Heart right ventricle (tissue), 16 donors: ENCODE data around the gene CTNND2. TPM values are rescaled to one million over a fixed set of nuclear protein-coding genes. Genes with fewer than 3 reads are reported as not detected.

Source experiments
- ATAC-seq, 8 donors: fragments of 200-7000 bp; cut with Tn5 transposase; one replicate each; pipeline ENCODE4 v1.9.1; 2020; ENCODE audit warnings: mild to moderate bottlenecking in 8 of 8, moderate library complexity in 8 of 8, moderate number of reproducible peaks in 1 of 8
- DNase-seq, 2 donors: peaks; one replicate each; pipeline ENCODE4 v3.0.0-alpha.2; 2020
- H3K27ac ChIP-seq, 10 donors: fragments of 200-600 bp; sonication (generic) in 2 of 10; one replicate each; pipeline versions ENCODE4 v1.5.0 to v1.8.0; 2020 to 2022; ENCODE audit warnings: mild to moderate bottlenecking in 3 of 10
- H3K27me3 ChIP-seq, 7 donors: fragments of 200-600 bp; one replicate each; pipeline ENCODE4 v1.8.0; 2021 to 2022; ENCODE audit warnings: mild to moderate bottlenecking in 2 of 7
- H3K36me3 ChIP-seq, 9 donors: fragments of 200-600 bp; sonication (generic) in 1 of 9; one replicate each; pipeline versions ENCODE4 v1.5.0 to v1.8.0; 2020 to 2022; ENCODE audit warnings: mild to moderate bottlenecking in 2 of 9
- H3K4me1 ChIP-seq, 9 donors: fragments of 200-600 bp; sonication (generic) in 1 of 9; one replicate each; pipeline versions ENCODE4 v1.5.0 to v1.8.0; 2020 to 2022; ENCODE audit warnings: mild to moderate bottlenecking in 4 of 9
- H3K4me3 ChIP-seq, 10 donors: fragments of 200-600 bp; sonication (generic) in 2 of 10; one replicate each; pipeline versions ENCODE4 v1.5.0 to v1.8.0; 2020 to 2022; ENCODE audit warnings: mild to moderate bottlenecking in 7 of 10, moderate library complexity in 2 of 10
- H3K9me3 ChIP-seq, 11 donors: fragments of 200-600 bp in 10 of 11; sonication (generic) in 2 of 11; one replicate each; pipeline versions ENCODE4 v1.5.0 to v1.8.0; 2013 to 2022; ENCODE audit warnings: mild to moderate bottlenecking in 2 of 11, control low read depth in 1 of 11, moderate library complexity in 1 of 11
- WGBS, 2 donors: extraction: QIAGEN DNeasy Blood & Tissue Kit; methylation state at CpG; one replicate each; pipeline ENCODE4 v1.1.7; 2013; ENCODE audit warnings: inconsistent platforms in 1 of 2; 5-methylcytosine and 5-hydroxymethylcytosine counted together
- intact Hi-C, 10 donors: fragments of 100-400 bp; cut with DNase I; formaldehyde crosslinking; loops; one replicate each; pipeline versions ENCODE4 v1.11.1 to v1.14.2; 2022
- polyA plus RNA-seq, 2 donors: library from polyadenylated mRNA; stranded (reverse); fragments of 200-250 nt; gene quantifications; one replicate each; pipeline ENCODE4 v1.2.3, GENCODE V29; 2013
- total RNA-seq, 10 donors: library from RNA; stranded (reverse); fragmentation: NEBNext Ultra II Directional in 3 of 10; extraction: Animal tissue kit (Norgen Biotek cat#: 25700) in 3 of 10; gene quantifications; one replicate each; pipeline versions ENCODE4 v1.2.1 to v1.2.4, GENCODE V29; 2021 to 2023
- TF ChIP-seq, protein P1 (sequence below), 9 donors: fragments of 200-600 bp; sonication (generic) in 2 of 9; IDR thresholded peaks; one replicate each; pipeline versions ENCODE4 v1.5.0 to v1.8.0; 2021 to 2022; ENCODE audit warnings: antibody characterized with exemption in 9 of 9, mild to moderate bottlenecking in 5 of 9, moderate library complexity in 1 of 9
- donor health status: Arrhythmogenic right ventricular cardiomyopathy.
- donor health status: ischemic (EF 13 %, LVEDD 7.1; RV severe dilation, severe dysfunction).
- donor health status: healthy with polysubstance abuse.
- donor health status: DM: no; HTN: yes; CAD: no.
- donor health status: DM: no; HTN: no; CAD: no.
- donor health status: ischemic (EF 25% LVEDD 6.9; RV normal size, moderate dysfunction).
- donor health status: ischemic (EF 25% LVEDD 5.7; RV mildly dilated, moderate dysfunction).
- donor health status: healthy.
- donor health status: DM: yes; HTN: yes; CAD: no.
- donor health status: Ischemic cardiomyopathy.
- donor health status: ischemic (EF 35%, LVEDD 5.7; RV mildly dilated, moderate dysfunction).
- donor health status: nonischemic (EF 11% LVEDD 7.7; RV severe dilation, severe dysfunction).
- donor health status: DM: yes; HTN: yes; CAD: no.
- donor health status: PGD.
- donor health status: ischemic (EF 29% LVEDD 5.4; RV normal size, mild dysfunction).
- donor health status: nonischemic (EF 23%, LVEDD 6.1; RV moderate dilation, normal function).

The CTNND2 gene
- total and polyA plus RNA-seq, 12 donors, result 1.1 to 29.6 (median 9.9) TPM

DNA sequence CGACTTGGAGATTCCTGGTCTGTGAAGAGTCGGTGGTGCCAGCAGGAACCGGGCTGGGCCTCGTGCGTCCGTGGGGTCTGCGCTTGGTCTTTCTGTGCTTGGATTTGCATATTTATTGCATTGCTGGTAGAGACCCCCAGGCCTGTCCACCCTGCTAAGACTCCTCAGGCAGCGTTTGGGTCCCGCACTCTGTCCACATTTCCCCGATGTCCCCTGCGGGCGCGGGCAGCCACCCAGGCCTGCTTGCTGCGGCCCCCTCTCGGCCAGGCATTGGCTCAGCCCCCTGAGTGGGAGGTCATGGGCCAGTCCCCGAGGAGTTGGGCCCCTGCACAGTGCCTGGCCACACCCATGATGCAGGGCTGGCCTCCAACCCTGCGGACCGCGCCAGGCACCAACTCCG is 27.4 kb upstream of the CTNND2 start:
- ATAC-seq (no peak), DNase-seq (no peak)
- no peaks in the 10 kb centered on the region for H3K36me3 ChIP-seq
- peaks cover 0 to 14% (median 0%) of the 10 kb centered on the region in 11 donors for H3K9me3 ChIP-seq
- TF ChIP-seq, protein P1, sequence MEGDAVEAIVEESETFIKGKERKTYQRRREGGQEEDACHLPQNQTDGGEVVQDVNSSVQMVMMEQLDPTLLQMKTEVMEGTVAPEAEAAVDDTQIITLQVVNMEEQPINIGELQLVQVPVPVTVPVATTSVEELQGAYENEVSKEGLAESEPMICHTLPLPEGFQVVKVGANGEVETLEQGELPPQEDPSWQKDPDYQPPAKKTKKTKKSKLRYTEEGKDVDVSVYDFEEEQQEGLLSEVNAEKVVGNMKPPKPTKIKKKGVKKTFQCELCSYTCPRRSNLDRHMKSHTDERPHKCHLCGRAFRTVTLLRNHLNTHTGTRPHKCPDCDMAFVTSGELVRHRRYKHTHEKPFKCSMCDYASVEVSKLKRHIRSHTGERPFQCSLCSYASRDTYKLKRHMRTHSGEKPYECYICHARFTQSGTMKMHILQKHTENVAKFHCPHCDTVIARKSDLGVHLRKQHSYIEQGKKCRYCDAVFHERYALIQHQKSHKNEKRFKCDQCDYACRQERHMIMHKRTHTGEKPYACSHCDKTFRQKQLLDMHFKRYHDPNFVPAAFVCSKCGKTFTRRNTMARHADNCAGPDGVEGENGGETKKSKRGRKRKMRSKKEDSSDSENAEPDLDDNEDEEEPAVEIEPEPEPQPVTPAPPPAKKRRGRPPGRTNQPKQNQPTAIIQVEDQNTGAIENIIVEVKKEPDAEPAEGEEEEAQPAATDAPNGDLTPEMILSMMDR (IDR thresholded peaks at IDR 0.05), result no peak
- WGBS, 2 donors, result 88 to 92% methylated on average over 20 of the region's 20 CpGs
- peaks cover 0 to 3% (median 0%) of the 10 kb centered on the region in 7 donors for H3K27me3 ChIP-seq
- no peak overlapping the region for H3K27ac ChIP-seq
- H3K4me1 ChIP-seq, result no peaks in the 10 kb centered on the region
- H3K4me3 ChIP-seq, result no peak overlapping the region
- intact Hi-C loops, result no loop called here

DNA sequence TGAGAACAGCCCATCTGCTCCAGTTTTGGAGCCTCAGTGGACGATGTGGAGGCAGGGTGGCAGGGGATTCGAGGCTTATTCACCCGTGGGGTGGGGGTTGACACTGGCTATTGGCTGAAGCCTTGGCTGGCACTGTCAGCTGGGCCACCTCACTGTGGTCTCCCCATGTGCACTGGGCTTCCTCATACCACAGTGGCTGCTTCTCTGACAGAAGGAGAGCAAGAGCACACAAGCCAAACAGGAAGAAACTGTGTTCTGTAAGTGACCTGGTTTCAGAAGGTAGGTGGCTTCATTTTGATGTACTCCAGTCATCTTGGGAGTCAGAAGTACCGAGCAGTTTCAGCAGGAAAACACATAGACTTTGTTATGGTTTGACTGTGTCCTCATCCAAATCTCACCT is 24.7 kb upstream of the CTNND2 start:
- intact Hi-C loops, result no loop called here
- H3K9me3 ChIP-seq, result peaks cover 0 to 13% (median 0%) of the 10 kb centered on the region in 11 donors
- no peaks in the 10 kb centered on the region for H3K27me3 ChIP-seq
- no peaks in the 10 kb centered on the region for H3K36me3 ChIP-seq
- no peak for ATAC-seq
- H3K4me3 ChIP-seq, result no peak overlapping the region
- TF ChIP-seq, protein P1 (IDR thresholded peaks at IDR 0.05), result no peak
- no peak for DNase-seq
- 59 to 66% methylated on average over 4 of the region's 4 CpGs for WGBS, 2 donors
- H3K4me1 ChIP-seq, result no peaks in the 10 kb centered on the region
- H3K27ac ChIP-seq, result no peak overlapping the region

DNA sequence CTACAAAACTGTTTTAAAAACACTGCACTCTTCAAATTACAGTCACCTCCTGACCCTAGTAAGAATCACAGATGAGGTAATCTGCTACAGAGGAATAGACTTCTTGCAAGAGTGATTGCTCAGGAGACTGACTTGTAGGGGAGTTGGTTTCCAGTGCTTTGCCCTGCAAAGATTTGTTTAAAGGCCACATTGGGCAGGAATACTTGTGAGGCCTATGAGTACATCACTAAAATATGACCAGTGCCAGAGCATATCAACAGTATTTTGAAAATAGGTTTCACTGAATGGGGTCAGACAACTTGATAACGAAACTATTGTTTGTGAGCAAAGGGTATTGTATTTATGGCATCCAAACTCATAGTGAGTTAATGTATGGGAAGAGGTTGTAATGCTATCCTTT is 21.5 kb upstream of the CTNND2 start:
- Histone ChIP-seq H3K36me3 (no peaks in the 10 kb centered on the region), H3K4me1 (no peaks in the 10 kb centered on the region), H3K4me3 (no peak overlapping the region), H3K9me3 (peaks cover 0 to 16% (median 0%) of the 10 kb centered on the region in 11 donors), H3K27me3 (no peaks in the 10 kb centered on the region), H3K27ac (no peak overlapping the region)
- DNase-seq (no peak), ATAC-seq (no peak)
- TF ChIP-seq, protein P1 (IDR thresholded peaks at IDR 0.05), result no peak
- intact Hi-C loops, result no loop called here
- 78 to 84% methylated on average over 1 of the region's 1 CpG for WGBS, 2 donors

DNA sequence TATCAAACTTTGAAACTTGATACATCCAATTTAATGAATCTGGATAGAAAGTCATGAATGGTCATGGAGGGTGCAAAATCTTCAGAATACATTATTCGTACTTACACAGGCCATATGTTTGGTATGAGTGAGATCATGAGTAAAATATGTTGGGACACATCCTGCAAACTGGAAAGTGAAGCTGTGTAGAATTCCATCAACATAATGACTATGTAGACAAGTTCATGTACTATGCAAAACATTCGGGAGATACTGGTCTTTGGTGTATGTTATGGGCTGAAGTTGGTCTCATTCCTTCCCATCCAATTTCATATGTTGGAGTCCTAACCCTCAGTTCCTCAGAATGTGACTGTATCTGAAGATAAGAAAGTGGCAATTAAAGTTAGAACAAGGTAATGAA is 18.1 kb upstream of the CTNND2 start:
- H3K4me3 ChIP-seq, result no peak overlapping the region
- intact Hi-C loops, result no loop called here
- 79 to 88% methylated on average over 2 of the region's 2 CpGs for WGBS, 2 donors
- H3K36me3 ChIP-seq, result no peaks in the 10 kb centered on the region
- DNase-seq (no peak), ATAC-seq (no peak)
- H3K4me1 ChIP-seq, result no peaks in the 10 kb centered on the region
- no peaks in the 10 kb centered on the region for H3K27me3 ChIP-seq
- H3K27ac ChIP-seq, result no peak overlapping the region
- TF ChIP-seq, protein P1 (IDR thresholded peaks at IDR 0.05), result no peak
- peaks cover 0 to 16% (median 0%) of the 10 kb centered on the region in 11 donors for H3K9me3 ChIP-seq
